Activated naive CD4-positive, alpha-beta T cell treated with anti-CD3 and anti-CD28 coated beads, Interleukin-2, amount 10 ng/mL, durations not matched to agents 7 days and 5 days (primary cell): ENCODE data around the gene PER1.

Experiments
- CTCF ChIA-PET: fragments of 350-600 bp; sonication (Branson Sonifier 250); formaldehyde crosslinking; loops from one replicate; lab custom pipeline; 2021; ENCODE audit warnings: antibody characterized with exemption; lab: Charles Lee
- DNase-seq: peaks from one replicate; pipeline ENCODE4 v3.0.0-alpha.2; 2020
- H3K27ac Mint-ChIP-seq: one replicate; pipeline ENCODE4 v1.8.0; 2021; ENCODE audit warnings: mild to moderate bottlenecking, moderate library complexity, mixed read lengths
- H3K27me3 Mint-ChIP-seq: one replicate; pipeline ENCODE4 v1.8.0; 2021; ENCODE audit warnings: mild to moderate bottlenecking, mixed read lengths
- H3K36me3 Mint-ChIP-seq: one replicate; pipeline ENCODE4 v1.8.0; 2021; ENCODE audit warnings: mixed read lengths
- H3K4me1 Mint-ChIP-seq: one replicate; pipeline ENCODE4 v1.8.0; 2021; ENCODE audit warnings: mixed read lengths
- H3K4me3 Mint-ChIP-seq: one replicate; pipeline ENCODE4 v1.8.0; 2021; ENCODE audit warnings: mild to moderate bottlenecking, moderate library complexity, mixed read lengths
- H3K9me3 Mint-ChIP-seq: one replicate; pipeline ENCODE4 v1.8.0; 2021; ENCODE audit warnings: mixed read lengths

PER1 gene

GRCh38 chr17:8162997-8163977 is 11.1 kb upstream of the PER1 start:
- DNase-seq: peak; percentile 54
- CTCF ChIA-PET: interaction anchor here (0.9 to 1.7 kb wide), 5 partner anchors 8 to 26 kb away, joined by 3 to 6 read pairs (median 3); no protein-coding TSS in a partner anchor
- peak overlapping the region; percentile 98 for H3K27ac Mint-ChIP-seq

GRCh38 chr17:8162233-8162996 is 10.2 kb upstream of the PER1 start, which contains the start of gene VAMP2:
TSS of gene VAMP2 (minus strand) at chr17:8162948. CDS start at chr17:8162879, 69 bp downstream.
- peak within 1 kb of the TSS; percentile 86 for H3K4me3 Mint-ChIP-seq
- CTCF ChIA-PET: no interaction called here
- peaks cover 67% of the 10 kb centered on the region for H3K4me1 Mint-ChIP-seq
- H3K27me3 Mint-ChIP-seq: no peaks in the 10 kb centered on the region
- peaks cover 33% of the 10 kb centered on the region for H3K36me3 Mint-ChIP-seq
- peak within 1 kb of the TSS; percentile 98 for H3K27ac Mint-ChIP-seq
- DNase-seq: peak; percentile 88
- H3K9me3 Mint-ChIP-seq: no peaks in the 10 kb centered on the region

More at GRCh38 chr17:8162997-8163977, 11.1 kb upstream of the PER1 start:
- Mint-ChIP-seq H3K4me3 (peak overlapping the region; percentile 75), H3K27me3 (no peaks in the 10 kb centered on the region), H3K9me3 (no peaks in the 10 kb centered on the region), H3K4me1 (peaks cover 65% of the 10 kb centered on the region), H3K36me3 (peaks cover 33% of the 10 kb centered on the region)

GRCh38 chr17:8161289-8162232 is 9.4 kb upstream of the PER1 start:
- no peaks in the 10 kb centered on the region for H3K9me3 Mint-ChIP-seq
- H3K36me3 Mint-ChIP-seq: peaks cover 32% of the 10 kb centered on the region
- DNase-seq: no peak
- CTCF ChIA-PET: interaction anchor here (0.7 to 1.4 kb wide), 4 partner anchors 10 to 101 kb away, joined by 3 to 10 read pairs (median 3); no protein-coding TSS in a partner anchor
- peak overlapping the region; percentile 86 for H3K4me3 Mint-ChIP-seq
- peak overlapping the region; percentile 96 for H3K27ac Mint-ChIP-seq
- H3K4me1 Mint-ChIP-seq: peaks cover 64% of the 10 kb centered on the region
- no peaks in the 10 kb centered on the region for H3K27me3 Mint-ChIP-seq

- CTCF ChIA-PET: interaction anchor here (0.7 to 1.4 kb wide), 5 partner anchors 10 to 100 kb away, joined by 3 to 10 read pairs (median 3); no protein-coding TSS in a partner anchor
- H3K9me3 Mint-ChIP-seq: no peaks in the 10 kb centered on the region
- H3K4me3 Mint-ChIP-seq: peak overlapping the region; percentile 86
- H3K27me3 Mint-ChIP-seq: no peaks in the 10 kb centered on the region
- peaks cover 61% of the 10 kb centered on the region for H3K4me1 Mint-ChIP-seq
- peak overlapping the region; percentile 96 for H3K27ac Mint-ChIP-seq
- peaks cover 32% of the 10 kb centered on the region for H3K36me3 Mint-ChIP-seq
- DNase-seq: no peak
These were observed 8.6 kb upstream of the PER1 start for GRCh38 chr17:8160741-8161221.

- DNase-seq: no peak
- H3K27ac Mint-ChIP-seq: peak overlapping the region; percentile 96
- H3K9me3 Mint-ChIP-seq: no peaks in the 10 kb centered on the region
- CTCF ChIA-PET: interaction anchor here (1.2 to 6.8 kb wide), 4 partner anchors 20 to 99 kb away, joined by 3 to 40 read pairs (median 4); no protein-coding TSS in a partner anchor
- H3K36me3 Mint-ChIP-seq: peaks cover 32% of the 10 kb centered on the region
- peaks cover 61% of the 10 kb centered on the region for H3K4me1 Mint-ChIP-seq
- peak overlapping the region; percentile 86 for H3K4me3 Mint-ChIP-seq
- H3K27me3 Mint-ChIP-seq: no peaks in the 10 kb centered on the region
These were observed 8.0 kb upstream of the PER1 start for GRCh38 chr17:8160224-8160577.

- Mint-ChIP-seq H3K4me3 (peak overlapping the region; percentile 50), H3K27ac (peak overlapping the region; percentile 96), H3K27me3 (no peaks in the 10 kb centered on the region), H3K9me3 (no peaks in the 10 kb centered on the region), H3K4me1 (peaks cover 55% of the 10 kb centered on the region), H3K36me3 (peaks cover 30% of the 10 kb centered on the region)
- CTCF ChIA-PET: interaction anchor here (1.2 to 6.8 kb wide), 10 partner anchors 21 to 68 kb away, joined by 3 to 40 read pairs (median 4); partner anchors contain the start of gene HES7
- no peak for DNase-seq
These were observed 7.4 kb upstream of the PER1 start for GRCh38 chr17:8159459-8160223.

GRCh38 chr17:8159032-8159400 is 6.8 kb upstream of the PER1 start:
- Mint-ChIP-seq H3K27me3 (no peaks in the 10 kb centered on the region), H3K4me1 (peaks cover 49% of the 10 kb centered on the region), H3K27ac (peak overlapping the region; percentile 95), H3K9me3 (no peaks in the 10 kb centered on the region), H3K4me3 (no peak overlapping the region), H3K36me3 (peaks cover 30% of the 10 kb centered on the region)
- CTCF ChIA-PET: interaction anchor here (0.6 to 6.8 kb wide), 16 partner anchors 10 to 168 kb away, joined by 3 to 40 read pairs (median 4); partner anchors contain the start of gene HES7
- DNase-seq: no peak

GRCh38 chr17:8158267-8159031 is 6.2 kb upstream of the PER1 start:
- H3K9me3 Mint-ChIP-seq: no peaks in the 10 kb centered on the region
- CTCF ChIA-PET: interaction anchor here (0.6 to 6.8 kb wide), 18 partner anchors 9 to 168 kb away, joined by 3 to 40 read pairs (median 3); partner anchors contain the start of genes CTC1 and HES7
- H3K27ac Mint-ChIP-seq: peak overlapping the region; percentile 95
- peaks cover 32% of the 10 kb centered on the region for H3K36me3 Mint-ChIP-seq
- H3K4me3 Mint-ChIP-seq: peak overlapping the region; percentile 26
- no peaks in the 10 kb centered on the region for H3K27me3 Mint-ChIP-seq
- peaks cover 45% of the 10 kb centered on the region for H3K4me1 Mint-ChIP-seq
- DNase-seq: peak; percentile 94

- DNase-seq: peak; percentile 100
- no peaks in the 10 kb centered on the region for H3K9me3 Mint-ChIP-seq
- CTCF ChIA-PET: interaction anchor here (0.6 to 6.8 kb wide), 7 partner anchors 8 to 144 kb away, joined by 3 to 40 read pairs (median 3); no protein-coding TSS in a partner anchor
- H3K36me3 Mint-ChIP-seq: peaks cover 24% of the 10 kb centered on the region
- no peak overlapping the region for H3K4me3 Mint-ChIP-seq
- H3K4me1 Mint-ChIP-seq: peaks cover 53% of the 10 kb centered on the region
- H3K27me3 Mint-ChIP-seq: no peaks in the 10 kb centered on the region
- H3K27ac Mint-ChIP-seq: no peak overlapping the region
These were observed 4.2 kb upstream of the PER1 start for GRCh38 chr17:8156246-8156992.

- no peak for DNase-seq
- CTCF ChIA-PET: interaction anchor here (0.6 to 6.8 kb wide), 4 partner anchors 8 to 33 kb away, joined by 3 to 40 read pairs (median 4); no protein-coding TSS in a partner anchor
- Mint-ChIP-seq H3K4me3 (no peak overlapping the region), H3K4me1 (peaks cover 49% of the 10 kb centered on the region), H3K36me3 (peaks cover 19% of the 10 kb centered on the region), H3K27me3 (no peaks in the 10 kb centered on the region), H3K27ac (no peak overlapping the region), H3K9me3 (no peaks in the 10 kb centered on the region)
These were observed 3.7 kb upstream of the PER1 start for GRCh38 chr17:8155996-8156245.

GRCh38 chr17:8155231-8155995 is 3.2 kb upstream of the PER1 start:
- Mint-ChIP-seq H3K4me1 (peaks cover 47% of the 10 kb centered on the region), H3K27ac (no peak overlapping the region), H3K9me3 (no peaks in the 10 kb centered on the region), H3K36me3 (peaks cover 14% of the 10 kb centered on the region), H3K27me3 (no peaks in the 10 kb centered on the region), H3K4me3 (no peak overlapping the region)
- no peak for DNase-seq
- CTCF ChIA-PET: interaction anchor here (1.2 to 6.8 kb wide), 2 partner anchors 9 to 17 kb away, joined by 3 to 40 read pairs; no protein-coding TSS in a partner anchor
